GM12875 (cell line): Measurements from ENCODE around the gene ZNF652.

ENCODE experiments used
- H3K4me3 ChIP-seq: one replicate; pipeline ENCODE4 v1.5.1; 2011; ENCODE audit warnings: low read depth, low read length, control low read depth
- TF ChIP-seq, protein P1 (sequence below): IDR thresholded peaks from 2 replicates; pipeline ENCODE4 v1.5.1; 2011; ENCODE audit warnings: low read depth, mild to moderate bottlenecking, control low read depth, inconsistent platforms, low read length, moderate library complexity, borderline replicate concordance; ENCODE audit not compliant: insufficient read depth

The ZNF652 gene

GRCh38 chr17:49338883-49339282 is 23.2 kb downstream of the ZNF652 start:
- no peak overlapping the region for H3K4me3 ChIP-seq

GRCh38 chr17:49337884-49338283 is 24.2 kb downstream of the ZNF652 start:
- TF ChIP-seq, protein P1, sequence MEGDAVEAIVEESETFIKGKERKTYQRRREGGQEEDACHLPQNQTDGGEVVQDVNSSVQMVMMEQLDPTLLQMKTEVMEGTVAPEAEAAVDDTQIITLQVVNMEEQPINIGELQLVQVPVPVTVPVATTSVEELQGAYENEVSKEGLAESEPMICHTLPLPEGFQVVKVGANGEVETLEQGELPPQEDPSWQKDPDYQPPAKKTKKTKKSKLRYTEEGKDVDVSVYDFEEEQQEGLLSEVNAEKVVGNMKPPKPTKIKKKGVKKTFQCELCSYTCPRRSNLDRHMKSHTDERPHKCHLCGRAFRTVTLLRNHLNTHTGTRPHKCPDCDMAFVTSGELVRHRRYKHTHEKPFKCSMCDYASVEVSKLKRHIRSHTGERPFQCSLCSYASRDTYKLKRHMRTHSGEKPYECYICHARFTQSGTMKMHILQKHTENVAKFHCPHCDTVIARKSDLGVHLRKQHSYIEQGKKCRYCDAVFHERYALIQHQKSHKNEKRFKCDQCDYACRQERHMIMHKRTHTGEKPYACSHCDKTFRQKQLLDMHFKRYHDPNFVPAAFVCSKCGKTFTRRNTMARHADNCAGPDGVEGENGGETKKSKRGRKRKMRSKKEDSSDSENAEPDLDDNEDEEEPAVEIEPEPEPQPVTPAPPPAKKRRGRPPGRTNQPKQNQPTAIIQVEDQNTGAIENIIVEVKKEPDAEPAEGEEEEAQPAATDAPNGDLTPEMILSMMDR = no peak
- no peak overlapping the region for H3K4me3 ChIP-seq

More at GRCh38 chr17:49338883-49339282, 23.2 kb downstream of the ZNF652 start:
- TF ChIP-seq, protein P1 = no peak

- H3K4me3 ChIP-seq = no peak overlapping the region
- TF ChIP-seq, protein P1 = no peak
Observed at GRCh38 chr17:49334744-49335512, 27.1 kb downstream of the ZNF652 start.

DNA sequence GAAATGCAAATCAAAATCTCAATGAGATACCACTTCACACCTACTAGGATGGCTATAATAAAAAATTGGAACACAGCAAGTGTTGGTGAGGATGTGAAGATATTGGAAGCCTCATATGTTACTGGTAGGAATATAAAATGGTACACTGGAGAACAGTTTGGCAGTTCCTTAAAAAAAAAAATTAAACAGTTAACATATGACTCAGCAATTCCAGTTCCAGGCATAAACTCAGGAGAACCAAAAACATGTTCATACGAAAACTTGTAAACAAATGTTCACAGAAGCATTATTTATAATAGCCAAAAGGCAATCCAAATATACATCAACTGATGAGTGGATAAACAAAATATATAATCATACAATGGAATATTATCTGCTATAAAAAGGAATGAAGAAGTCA is 28.2 kb downstream of the ZNF652 start:
- no peak overlapping the region for H3K4me3 ChIP-seq
- TF ChIP-seq, protein P1 = no peak

DNA sequence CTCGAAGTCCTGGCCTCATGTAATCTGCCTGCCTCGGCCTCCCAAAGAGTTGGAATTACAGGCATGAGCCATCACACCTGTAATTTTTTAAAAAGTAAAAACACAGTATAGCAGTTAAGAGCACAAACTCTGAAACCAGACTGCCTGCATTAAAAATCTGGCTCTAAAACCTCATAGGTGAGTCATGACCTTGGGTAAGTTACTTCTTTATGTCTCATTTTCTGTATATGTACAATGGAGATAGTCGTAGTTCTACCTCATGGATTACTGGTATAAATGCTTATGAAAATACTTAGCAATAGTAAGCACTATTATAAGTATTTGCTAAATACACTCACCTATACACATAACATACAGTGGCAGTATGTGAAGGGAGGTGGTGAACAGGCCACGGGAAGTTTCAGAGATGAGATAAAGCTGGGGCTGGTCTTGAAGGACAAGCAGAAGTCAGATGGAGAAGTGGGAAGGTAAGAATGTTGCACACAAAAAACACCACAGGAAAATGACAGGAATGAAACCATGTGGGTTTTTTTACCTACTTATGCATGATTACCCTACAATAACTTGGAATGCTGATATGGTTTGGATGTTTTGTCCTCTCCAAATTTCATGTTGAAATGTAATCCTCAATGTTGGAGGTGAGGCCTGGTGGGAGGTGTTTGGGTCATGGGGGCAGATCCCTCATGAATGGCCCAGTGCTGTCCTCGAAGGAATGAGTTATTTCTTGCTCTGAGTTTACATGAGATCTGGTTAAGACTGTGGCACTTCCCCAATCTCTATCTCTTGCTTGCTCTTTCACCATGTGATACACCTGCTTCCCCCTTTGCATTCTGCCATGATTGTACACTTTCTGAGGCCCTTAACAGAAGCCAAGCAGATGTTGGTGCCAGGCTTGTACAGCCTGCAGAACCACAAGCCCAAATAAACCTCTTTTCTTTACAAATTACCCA is 33.9 kb downstream of the ZNF652 start:
- TF ChIP-seq, protein P1 = no peak

DNA sequence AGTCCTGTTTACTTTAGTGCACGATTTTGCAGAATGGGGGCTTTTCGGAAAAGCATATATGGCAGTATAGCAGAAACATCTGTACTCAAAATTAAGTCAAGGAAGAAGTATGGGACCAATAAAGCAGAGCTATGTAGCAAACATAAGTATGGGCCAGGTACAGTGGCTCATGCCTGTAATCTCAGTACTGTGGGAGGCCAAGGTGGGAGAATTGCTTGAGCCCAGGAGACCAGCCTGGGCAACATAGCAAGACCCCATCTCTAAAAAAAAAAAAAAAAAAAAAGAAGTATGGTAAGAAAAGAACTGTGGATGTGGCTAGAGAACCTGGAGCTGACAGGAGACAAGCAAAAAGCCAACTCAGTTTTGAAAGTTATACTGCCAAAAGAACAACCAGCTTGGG is 36.1 kb downstream of the ZNF652 start:
- H3K4me3 ChIP-seq = no peak overlapping the region
- TF ChIP-seq, protein P1 = no peak

More for the DNA sequence above, 33.9 kb downstream of the ZNF652 start:
- H3K4me3 ChIP-seq = no peak overlapping the region

DNA sequence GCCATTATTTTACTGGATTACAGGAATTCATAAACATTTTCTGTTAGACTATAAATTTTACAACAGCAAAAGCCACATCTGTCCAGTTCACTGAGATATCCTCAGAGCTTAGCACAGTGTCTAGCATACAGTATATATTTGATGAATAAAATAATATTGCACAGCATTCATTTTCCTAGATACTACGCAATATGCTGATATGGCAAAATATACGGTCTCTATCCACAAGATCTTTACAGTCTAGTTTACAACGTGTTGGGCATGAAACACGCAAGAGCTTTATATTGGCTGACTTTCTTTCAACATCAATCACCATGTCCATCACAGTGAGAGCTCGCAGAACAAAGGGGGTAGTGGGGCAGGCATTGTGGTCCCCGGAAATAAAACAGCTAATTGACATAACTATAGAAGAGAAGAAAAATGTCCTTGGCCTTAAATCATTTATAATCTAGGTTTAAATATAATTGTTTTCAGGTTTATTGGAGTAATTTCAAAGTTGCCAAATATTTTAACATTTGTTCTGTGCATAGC is 43.5 kb downstream of the ZNF652 start:
- no peak overlapping the region for H3K4me3 ChIP-seq
- TF ChIP-seq, protein P1 = no peak
